CD4-positive, alpha-beta T cell (primary cell): ENCODE data around the gene CCDC28A. TPM values are rescaled to one million over a fixed set of nuclear protein-coding genes. Genes with fewer than 3 reads are reported as not detected.

Experiments
- ATAC-seq: fragments of 200-7000 bp; cut with Tn5 transposase; one replicate; pipeline ENCODE4 v1.10.0; 2022; ENCODE audit warnings: mild to moderate bottlenecking; ENCODE audit not compliant: poor library complexity
- CTCF ChIA-PET: fragments of 350-600 bp; sonication (Branson Sonifier 250); formaldehyde crosslinking; loops from one replicate; lab custom pipeline; 2021; ENCODE audit warnings: antibody characterized with exemption, inconsistent platforms; lab: Charles Lee
- POLR2A ChIA-PET: fragments of 350-600 bp; sonication (Branson Sonifier 250); formaldehyde crosslinking; loops from one replicate; lab custom pipeline; 2021; ENCODE audit warnings: antibody characterized with exemption, inconsistent platforms; lab: Charles Lee
- DNase-seq, 14 experiments: peaks; one replicate each; pipeline ENCODE4 v3.0.0-alpha.2; 2013 to 2020; ENCODE audit warnings: mixed read lengths in 2 of 14
- H3K27ac ChIP-seq, 2 donors: one replicate each; pipeline versions ENCODE4 v1.5.1 to v1.7.0; 2013; ENCODE audit warnings: low read length in 2 of 2, low read depth in 1 of 2, mild to moderate bottlenecking in 1 of 2
- H3K27me3 ChIP-seq, 2 experiments: 1 replicate in 1 of 2; 2 replicates in 1 of 2; pipeline versions ENCODE4 v1.6.1 to v1.7.0; 2013; ENCODE audit warnings: low read length in 2 of 2, control low read depth in 1 of 2, mild to moderate bottlenecking in 1 of 2, moderate library complexity in 1 of 2; ENCODE audit not compliant: insufficient read depth in 2 of 2, control insufficient read depth in 1 of 2
- H3K36me3 ChIP-seq: one replicate; pipeline ENCODE4 v1.6.1; 2013; ENCODE audit warnings: low read length, control low read depth; ENCODE audit not compliant: insufficient read depth
- H3K4me1 ChIP-seq: one replicate; pipeline ENCODE4 v1.6.1; 2013; ENCODE audit warnings: low read length, control low read depth; ENCODE audit not compliant: insufficient read depth
- H3K4me3 ChIP-seq: one replicate; pipeline ENCODE4 v1.5.1; 2013; ENCODE audit warnings: mild to moderate bottlenecking, low read length, moderate library complexity
- H3K9me3 ChIP-seq, 2 experiments: 1 replicate in 1 of 2; 2 replicates in 1 of 2; pipeline versions ENCODE4 v1.6.1 to v1.7.0; 2013; ENCODE audit warnings: low read length in 2 of 2, mild to moderate bottlenecking in 2 of 2, control low read depth in 1 of 2, moderate library complexity in 1 of 2; ENCODE audit not compliant: control insufficient read depth in 1 of 2, insufficient read depth in 1 of 2
- H3K27ac Mint-ChIP-seq: one replicate; pipeline ENCODE4 v1.8.0; 2020; ENCODE audit warnings: mixed read lengths
- H3K27me3 Mint-ChIP-seq: one replicate; pipeline ENCODE4 v1.8.0; 2021; ENCODE audit warnings: mixed read lengths
- H3K36me3 Mint-ChIP-seq: one replicate; pipeline ENCODE4 v1.8.0; 2021; ENCODE audit warnings: low read depth, mixed read lengths
- H3K4me1 Mint-ChIP-seq: one replicate; pipeline ENCODE4 v1.8.0; 2021; ENCODE audit warnings: low read depth, mixed read lengths
- H3K4me3 Mint-ChIP-seq: one replicate; pipeline ENCODE4 v1.8.0; 2020; ENCODE audit warnings: mild to moderate bottlenecking, mixed read lengths
- H3K9me3 Mint-ChIP-seq: one replicate; pipeline ENCODE4 v1.8.0; 2020; ENCODE audit warnings: mixed read lengths
- intact Hi-C, 2 experiments: fragments of 100-400 bp; cut with DNase I in 1 of 2; cut with micrococcal nuclease in 1 of 2; formaldehyde crosslinking; loops; one replicate each; pipeline versions ENCODE4 v1.15.1 to v1.9.0; 2023 to 2025; cut with DNase I, micrococcal nuclease
- total RNA-seq, 174 experiments: library from RNA in 2 of 174; stranded (reverse) in 2 of 174; gene quantifications; one replicate each; pipeline ENCODE4 v1.2.3 and lab custom pipeline; 2021 to 2026
- TF ChIP-seq, protein P1 (sequence below): fragments of 200-600 bp; IDR thresholded peaks from one replicate; pipeline ENCODE4 v1.8.0; 2022; ENCODE audit warnings: antibody characterized with exemption, mild to moderate bottlenecking

The CCDC28A gene
- total RNA-seq, 2 experiments from 2014 or later = 36.9 to 37.2 TPM

DNA sequence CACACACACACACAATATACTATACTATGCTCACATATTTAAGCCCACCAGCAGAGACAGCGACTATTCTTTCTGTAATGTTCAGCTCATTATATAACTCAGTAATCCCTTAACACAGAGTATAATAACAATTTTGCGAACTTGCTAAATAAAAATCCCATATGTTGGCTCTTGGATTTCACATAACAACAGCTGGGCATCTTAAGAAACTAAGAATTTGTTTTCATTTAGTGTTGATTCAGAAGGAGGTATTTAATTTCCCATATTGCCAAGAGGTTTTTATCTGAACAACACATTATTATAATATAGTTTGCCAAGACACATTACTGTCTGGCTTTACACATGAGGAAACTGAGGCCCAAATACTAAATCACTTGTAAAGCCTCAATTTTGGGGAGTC, 29.8 kb downstream of the CCDC28A start:
- no peak overlapping the region for H3K27ac ChIP-seq
- ATAC-seq = no peak
- no peaks in the 10 kb centered on the region for H3K4me1 ChIP-seq
- Mint-ChIP-seq H3K4me3 (no peak overlapping the region), H3K27ac (no peak overlapping the region), H3K36me3 (no peaks in the 10 kb centered on the region), H3K4me1 (no peaks in the 10 kb centered on the region), H3K9me3 (no peaks in the 10 kb centered on the region), H3K27me3 (no peaks in the 10 kb centered on the region)
- H3K36me3 ChIP-seq = no peaks in the 10 kb centered on the region
- H3K4me3 ChIP-seq = no peak overlapping the region
- POLR2A ChIA-PET = interaction anchor here (0.6 kb wide), 1 partner anchor 102 kb away, joined by 3 read pairs; no protein-coding TSS in a partner anchor
- H3K27me3 ChIP-seq = no peaks in the 10 kb centered on the region
- TF ChIP-seq, protein P1, sequence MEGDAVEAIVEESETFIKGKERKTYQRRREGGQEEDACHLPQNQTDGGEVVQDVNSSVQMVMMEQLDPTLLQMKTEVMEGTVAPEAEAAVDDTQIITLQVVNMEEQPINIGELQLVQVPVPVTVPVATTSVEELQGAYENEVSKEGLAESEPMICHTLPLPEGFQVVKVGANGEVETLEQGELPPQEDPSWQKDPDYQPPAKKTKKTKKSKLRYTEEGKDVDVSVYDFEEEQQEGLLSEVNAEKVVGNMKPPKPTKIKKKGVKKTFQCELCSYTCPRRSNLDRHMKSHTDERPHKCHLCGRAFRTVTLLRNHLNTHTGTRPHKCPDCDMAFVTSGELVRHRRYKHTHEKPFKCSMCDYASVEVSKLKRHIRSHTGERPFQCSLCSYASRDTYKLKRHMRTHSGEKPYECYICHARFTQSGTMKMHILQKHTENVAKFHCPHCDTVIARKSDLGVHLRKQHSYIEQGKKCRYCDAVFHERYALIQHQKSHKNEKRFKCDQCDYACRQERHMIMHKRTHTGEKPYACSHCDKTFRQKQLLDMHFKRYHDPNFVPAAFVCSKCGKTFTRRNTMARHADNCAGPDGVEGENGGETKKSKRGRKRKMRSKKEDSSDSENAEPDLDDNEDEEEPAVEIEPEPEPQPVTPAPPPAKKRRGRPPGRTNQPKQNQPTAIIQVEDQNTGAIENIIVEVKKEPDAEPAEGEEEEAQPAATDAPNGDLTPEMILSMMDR = no peak
- CTCF ChIA-PET = interaction anchor here (1.2 kb wide), 1 partner anchor 10 kb away, joined by 3 read pairs; no protein-coding TSS in a partner anchor
- no peaks in the 10 kb centered on the region for H3K9me3 ChIP-seq
- intact Hi-C loops = no loop called here
- DNase-seq = no peak

DNA sequence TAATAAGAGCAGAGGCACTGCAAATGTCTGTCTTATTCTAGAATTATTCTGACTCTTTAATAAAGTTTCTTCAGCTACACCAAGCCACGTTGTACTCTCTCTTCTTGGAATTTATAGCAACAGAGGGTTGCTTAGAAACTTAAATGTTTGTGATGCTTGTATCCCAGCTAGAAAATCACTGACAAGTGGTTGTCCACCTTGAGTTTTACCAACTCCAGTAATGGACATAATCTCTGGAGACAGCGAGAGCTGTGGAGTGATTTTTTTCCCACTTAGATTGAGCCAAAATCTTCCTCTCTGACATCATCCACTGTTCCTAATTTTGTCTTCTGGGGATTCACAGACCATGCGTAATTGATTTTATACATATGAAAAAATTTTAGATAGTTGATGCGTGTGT, 30.3 kb downstream of the CCDC28A start:
- CTCF ChIA-PET = interaction anchor here (1.2 kb wide), 1 partner anchor 10 kb away, joined by 3 read pairs; no protein-coding TSS in a partner anchor
- Mint-ChIP-seq H3K9me3 (no peaks in the 10 kb centered on the region), H3K36me3 (no peaks in the 10 kb centered on the region), H3K27me3 (no peaks in the 10 kb centered on the region), H3K4me1 (no peaks in the 10 kb centered on the region), H3K4me3 (no peak overlapping the region), H3K27ac (no peak overlapping the region)
- Histone ChIP-seq H3K4me1 (no peaks in the 10 kb centered on the region), H3K36me3 (no peaks in the 10 kb centered on the region), H3K4me3 (no peak overlapping the region), H3K27me3 (no peaks in the 10 kb centered on the region), H3K27ac (no peak overlapping the region), H3K9me3 (no peaks in the 10 kb centered on the region)
- no peak for DNase-seq
- POLR2A ChIA-PET = no interaction called here
- intact Hi-C loops = no loop called here
- TF ChIP-seq, protein P1 = no peak
- no peak for ATAC-seq

GRCh38 chr6:138805016-138805765, 31.6 kb downstream of the CCDC28A start:
- Mint-ChIP-seq H3K36me3 (no peaks in the 10 kb centered on the region), H3K27me3 (no peaks in the 10 kb centered on the region), H3K9me3 (no peaks in the 10 kb centered on the region), H3K4me3 (no peak overlapping the region), H3K27ac (no peak overlapping the region), H3K4me1 (no peaks in the 10 kb centered on the region)
- Histone ChIP-seq H3K36me3 (no peaks in the 10 kb centered on the region), H3K27me3 (no peaks in the 10 kb centered on the region), H3K9me3 (no peaks in the 10 kb centered on the region), H3K4me1 (no peaks in the 10 kb centered on the region), H3K27ac (no peak overlapping the region), H3K4me3 (no peak overlapping the region)
- DNase-seq (no peak), ATAC-seq (no peak)
- ChIA-PET POLR2A (no interaction called here), CTCF (no interaction called here)
- TF ChIP-seq, protein P1 = no peak
- intact Hi-C loops = no loop called here
